GM12865 (cell line): ENCODE measurements around the gene EFHD1.

Experiments used
- DNase-seq: peaks from one replicate; pipeline ENCODE4 v3.0.0; 2010; ENCODE audit warnings: low read depth
- H3K4me3 ChIP-seq: 2 replicates; pipeline ENCODE4 v1.5.1; 2011; ENCODE audit warnings: mild to moderate bottlenecking, low read depth, low read length, control low read depth
- CTCF ChIP-seq: IDR thresholded peaks from 2 replicates; pipeline ENCODE4 v1.5.1; 2011; ENCODE audit warnings: low read length, control low read depth, low read depth, inconsistent platforms; ENCODE audit not compliant: insufficient read depth; ENCODE audit errors: missing control alignments

The EFHD1 gene

GRCh38 chr2:232615339-232615738, 18.1 kb upstream of the EFHD1 start:
- no peak for DNase-seq
- no peak overlapping the region for H3K4me3 ChIP-seq
- TF ChIP-seq CTCF, result no peak

GRCh38 chr2:232621186-232621585, 12.2 kb upstream of the EFHD1 start:
- TF ChIP-seq CTCF, result no peak
- no peak for DNase-seq
- H3K4me3 ChIP-seq, result no peak overlapping the region

GRCh38 chr2:232622563-232622962, 10.8 kb upstream of the EFHD1 start:
- no peak for TF ChIP-seq CTCF
- no peak overlapping the region for H3K4me3 ChIP-seq
- no peak for DNase-seq

GRCh38 chr2:232623768-232624765, 9.3 kb upstream of the EFHD1 start:
- no peak for TF ChIP-seq CTCF
- H3K4me3 ChIP-seq, result no peak overlapping the region
- no peak for DNase-seq

- no peak for TF ChIP-seq CTCF
- no peak overlapping the region for H3K4me3 ChIP-seq
- no peak for DNase-seq
Measured at GRCh38 chr2:232626584-232626983, 6.8 kb upstream of the EFHD1 start.

GRCh38 chr2:232628466-232629128, 4.8 kb upstream of the EFHD1 start:
- no peak for DNase-seq
- TF ChIP-seq CTCF, result no peak
- no peak overlapping the region for H3K4me3 ChIP-seq
